Activated B cell treated with CpG ODN at 0.5 μM for 24 hours (primary cell): Measurements from ENCODE around the gene PGF. TPM values are rescaled to one million over a fixed set of nuclear protein-coding genes. Genes with fewer than 3 reads are reported as not detected.

Experiments used
- ATAC-seq: fragments of 200-7000 bp; cut with Tn5 transposase; one replicate; pipeline ENCODE4 v1.10.0; 2021; ENCODE audit warnings: low read depth, mild to moderate bottlenecking, moderate library complexity
- CTCF ChIA-PET: fragments of 350-600 bp; sonication (Branson Sonifier 250); formaldehyde crosslinking; loops from one replicate; lab custom pipeline; 2021; ENCODE audit warnings: antibody characterized with exemption; lab: Charles Lee
- POLR2A ChIA-PET: fragments of 350-600 bp; sonication (Branson Sonifier 250); formaldehyde crosslinking; loops from one replicate; lab custom pipeline; 2021; ENCODE audit warnings: antibody characterized with exemption; lab: Charles Lee
- DNase-seq: peaks from one replicate; pipeline ENCODE4 v3.0.0; 2022
- H3K27ac Mint-ChIP-seq: one replicate; pipeline ENCODE4 v1.8.0; 2020; ENCODE audit warnings: mixed read lengths
- H3K27me3 Mint-ChIP-seq: one replicate; pipeline ENCODE4 v1.8.0; 2021; ENCODE audit warnings: mixed read lengths
- H3K36me3 Mint-ChIP-seq: one replicate; pipeline ENCODE4 v1.8.0; 2021; ENCODE audit warnings: low read depth, mixed read lengths
- H3K4me1 Mint-ChIP-seq: one replicate; pipeline ENCODE4 v1.8.0; 2021; ENCODE audit warnings: mixed read lengths
- H3K4me3 Mint-ChIP-seq: one replicate; pipeline ENCODE4 v1.8.0; 2020; ENCODE audit warnings: mild to moderate bottlenecking, mixed read lengths
- H3K9me3 Mint-ChIP-seq: one replicate; pipeline ENCODE4 v1.8.0; 2020; ENCODE audit warnings: mixed read lengths
- CTCF ChIP-seq: fragments of 200-600 bp; IDR thresholded peaks from one replicate; pipeline ENCODE4 v1.8.0; 2022; ENCODE audit warnings: antibody characterized with exemption, mild to moderate bottlenecking
- intact Hi-C: fragments of 100-400 bp; cut with micrococcal nuclease; formaldehyde crosslinking; loops from one replicate; pipeline ENCODE4 v1.15.1; 2024
- total RNA-seq: library from RNA; stranded (reverse); gene quantifications from 2 replicates; pipeline ENCODE4 v1.2.3, GENCODE V29; 2022

The PGF gene
- total RNA-seq, 1 donor from 2014 or later, result not detected

- CTCF ChIA-PET, result no interaction called here
Observed at GRCh38 chr14:74981462-74981782, 26.0 kb upstream of the PGF start.

GRCh38 chr14:74980731-74981461 is 25.5 kb upstream of the PGF start:
- Mint-ChIP-seq H3K27ac (no peak overlapping the region), H3K4me1 (no peaks in the 10 kb centered on the region), H3K4me3 (no peak overlapping the region), H3K9me3 (no peaks in the 10 kb centered on the region), H3K27me3 (no peaks in the 10 kb centered on the region), H3K36me3 (no peaks in the 10 kb centered on the region)
- intact Hi-C loops, result no loop called here
- no peak for TF ChIP-seq CTCF
- no peak for ATAC-seq
- DNase-seq, result no peak
- POLR2A ChIA-PET, result interaction anchor here (0.6 kb wide), 1 partner anchor 98 kb away, joined by 7 read pairs; no protein-coding TSS in a partner anchor
- CTCF ChIA-PET, result no interaction called here

More at GRCh38 chr14:74981462-74981782, 26.0 kb upstream of the PGF start:
- DNase-seq (no peak), ATAC-seq (no peak)
- POLR2A ChIA-PET, result interaction anchor here (0.6 kb wide), 1 partner anchor 98 kb away, joined by 7 read pairs; no protein-coding TSS in a partner anchor
- no peak overlapping the region for H3K27ac Mint-ChIP-seq
- H3K4me1 Mint-ChIP-seq, result no peaks in the 10 kb centered on the region
- no peaks in the 10 kb centered on the region for H3K36me3 Mint-ChIP-seq
- H3K9me3 Mint-ChIP-seq, result no peaks in the 10 kb centered on the region
- intact Hi-C loops, result no loop called here
- no peak overlapping the region for H3K4me3 Mint-ChIP-seq
- no peak for TF ChIP-seq CTCF
- no peaks in the 10 kb centered on the region for H3K27me3 Mint-ChIP-seq

- no peaks in the 10 kb centered on the region for H3K27me3 Mint-ChIP-seq
- no peaks in the 10 kb centered on the region for H3K4me1 Mint-ChIP-seq
- ChIA-PET POLR2A (no interaction called here), CTCF (no interaction called here)
- TF ChIP-seq CTCF, result no peak
- H3K36me3 Mint-ChIP-seq, result no peaks in the 10 kb centered on the region
- DNase-seq (no peak), ATAC-seq (no peak)
- H3K27ac Mint-ChIP-seq, result no peak overlapping the region
- H3K9me3 Mint-ChIP-seq, result no peaks in the 10 kb centered on the region
- intact Hi-C loops, result no loop called here
- H3K4me3 Mint-ChIP-seq, result no peak overlapping the region
Observed at GRCh38 chr14:74980398-74980730, 25.0 kb upstream of the PGF start.

- H3K27me3 Mint-ChIP-seq, result no peaks in the 10 kb centered on the region
- H3K4me1 Mint-ChIP-seq, result no peaks in the 10 kb centered on the region
- TF ChIP-seq CTCF, result no peak
- DNase-seq, result no peak
- no peaks in the 10 kb centered on the region for H3K36me3 Mint-ChIP-seq
- POLR2A ChIA-PET, result no interaction called here
- no peaks in the 10 kb centered on the region for H3K9me3 Mint-ChIP-seq
- CTCF ChIA-PET, result no interaction called here
- ATAC-seq, result no peak
- H3K27ac Mint-ChIP-seq, result no peak overlapping the region
- intact Hi-C loops, result no loop called here
- H3K4me3 Mint-ChIP-seq, result no peak overlapping the region
Observed at GRCh38 chr14:74979442-74980397, 24.3 kb upstream of the PGF start.

GRCh38 chr14:74979029-74979428 is 23.6 kb upstream of the PGF start:
- POLR2A ChIA-PET, result no interaction called here
- TF ChIP-seq CTCF, result no peak
- ATAC-seq, result no peak
- Mint-ChIP-seq H3K27ac (no peak overlapping the region), H3K4me3 (no peak overlapping the region), H3K36me3 (no peaks in the 10 kb centered on the region), H3K4me1 (no peaks in the 10 kb centered on the region), H3K9me3 (no peaks in the 10 kb centered on the region), H3K27me3 (no peaks in the 10 kb centered on the region)
- no peak for DNase-seq
- CTCF ChIA-PET, result no interaction called here
- intact Hi-C loops, result no loop called here
